Gastrocnemius medialis (tissue), 4 donors: ENCODE measurements around the gene PHACTR3. TPM values are rescaled to one million over a fixed set of nuclear protein-coding genes. Genes with fewer than 3 reads are reported as not detected.

ENCODE experiments used
- ATAC-seq, 2 donors: fragments of 150-250 bp; one replicate each; pipeline ENCODE4 v1.9.1; 2016
- DNase-seq, 2 donors: peaks; one replicate each; pipeline ENCODE4 v3.0.0-alpha.2; 2019
- H3K27ac ChIP-seq, 4 donors: fragments of 200-600 bp; sonication (generic); 1 replicate in 1 of 4; 2 replicates in 3 of 4; pipeline ENCODE4 v1.5.1; 2016 to 2018; ENCODE audit warnings: mild to moderate bottlenecking in 2 of 4, moderate library complexity in 1 of 4
- H3K27me3 ChIP-seq, 3 donors: fragments of 200-600 bp; sonication (generic) in 2 of 3; 1 replicate in 1 of 3; 2 replicates in 2 of 3; pipeline versions ENCODE4 v1.5.1 to v1.6.0; 2016 to 2019; ENCODE audit warnings: mild to moderate bottlenecking in 1 of 3, moderate library complexity in 1 of 3
- H3K36me3 ChIP-seq, 2 donors: fragments of 200-600 bp; sonication (generic) in 1 of 2; one replicate each; pipeline ENCODE4 v1.5.1; 2017 to 2018
- H3K4me1 ChIP-seq, 2 donors: fragments of 200-600 bp; sonication (generic) in 1 of 2; one replicate each; pipeline ENCODE4 v1.5.1; 2016 to 2017; ENCODE audit warnings: mild to moderate bottlenecking in 2 of 2
- H3K4me3 ChIP-seq, 4 donors: fragments of 200-600 bp; sonication (generic) in 3 of 4; 1 replicate in 1 of 4; 2 replicates in 3 of 4; pipeline ENCODE4 v1.5.1; 2016 to 2019; ENCODE audit warnings: mild to moderate bottlenecking in 2 of 4
- H3K9me3 ChIP-seq, 3 donors: fragments of 200-600 bp; sonication (generic) in 2 of 3; 1 replicate in 1 of 3; 2 replicates in 2 of 3; pipeline ENCODE4 v1.5.1; 2016 to 2019
- POLR2A ChIP-seq, 2 donors: fragments of 450-650 bp; IDR thresholded peaks; one replicate each; pipeline ENCODE4 v1.6.1; 2017; ENCODE audit warnings: antibody characterized with exemption in 2 of 2, mild to moderate bottlenecking in 2 of 2, moderate library complexity in 2 of 2
- in situ Hi-C, 4 donors: fragments of 200-750 bp; cut with MboI; loops; one replicate each; pipeline versions ENCODE4 v1.15.0 to v1.8.0; 2017; ENCODE audit warnings: low sequenced_read_pairs in 4 of 4
- intact Hi-C: fragments of 100-400 bp; cut with DNase I; formaldehyde crosslinking; loops from one replicate; pipeline ENCODE4 v1.15.1; 2023; ENCODE audit warnings: low total_unique reads
- total RNA-seq, 4 donors: library from RNA; depleted of rRNA; stranded (reverse); fragments of >200 nt; gene quantifications; one replicate each; pipeline versions ENCODE4 v1.1.0 to v1.2.3, GENCODE V29; 2016
- TF ChIP-seq, protein P1 (sequence below), 5 experiments: fragments of 450-650 bp in 3 of 5; fragments of 200-600 bp in 2 of 5; sonication (generic) in 2 of 5; IDR thresholded peaks in 4 of 5; conservative IDR thresholded peaks in 1 of 5; 1 replicate in 4 of 5; 2 replicates in 1 of 5; pipeline ENCODE4 v1.5.1; 2016 to 2019; ENCODE audit warnings: antibody characterized with exemption in 5 of 5, mild to moderate bottlenecking in 3 of 5, moderate library complexity in 3 of 5

The PHACTR3 gene
- total RNA-seq, 4 donors from 2014 or later: 0.24 to 1.1 (median 0.59) TPM; not detected in 1

DNA sequence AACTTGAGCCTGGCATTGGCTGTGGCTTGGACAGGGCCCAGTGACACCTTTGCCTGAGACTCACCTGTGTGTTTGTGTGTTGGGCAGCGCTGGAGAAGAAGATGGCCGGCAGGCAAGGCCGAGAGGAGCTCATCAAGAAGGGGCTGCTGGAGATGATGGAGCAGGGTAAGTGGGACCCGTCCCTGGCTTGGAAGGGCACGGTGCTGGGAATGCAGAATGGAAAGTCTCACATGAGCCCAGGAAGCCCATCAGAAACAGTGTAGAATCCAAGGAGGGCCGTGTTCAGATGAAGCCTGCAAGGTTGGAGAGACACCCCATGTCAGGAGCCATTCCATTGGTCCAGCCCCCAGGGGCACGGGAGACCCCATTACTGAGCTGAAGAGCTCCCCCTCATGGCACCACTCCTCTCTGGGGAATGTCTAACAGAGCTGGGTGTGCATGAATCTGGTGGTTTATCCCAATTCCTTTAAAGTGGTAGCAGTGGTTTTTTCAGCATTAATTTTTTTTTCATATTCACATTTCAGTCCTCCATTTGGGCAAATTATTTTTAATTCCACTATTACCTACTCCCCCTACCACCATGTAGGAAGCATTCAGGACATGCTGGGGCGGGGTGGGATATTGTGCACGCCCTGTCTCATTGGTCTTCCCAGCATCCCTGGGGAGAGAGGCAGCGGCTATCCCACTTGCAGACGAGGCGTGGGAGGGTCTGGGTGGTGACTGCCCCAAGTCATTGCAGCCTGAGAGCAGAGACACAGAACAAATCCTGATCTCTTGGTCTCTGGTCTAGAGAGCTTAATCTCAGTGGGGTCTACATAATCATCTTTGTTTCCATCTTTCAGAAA is 143.6 kb downstream of the PHACTR3 start:
- DNase-seq (no peak), ATAC-seq (no peak)
- peaks cover 6 to 16% (median 10%) of the 10 kb centered on the region in 3 donors for H3K27me3 ChIP-seq
- no peaks in the 10 kb centered on the region for H3K4me1 ChIP-seq
- intact Hi-C loops (no loop called here), in situ Hi-C loops (no loop called here)
- H3K9me3 ChIP-seq: no peaks in the 10 kb centered on the region
- no peak overlapping the region for H3K27ac ChIP-seq
- H3K4me3 ChIP-seq: no peak overlapping the region
- TF ChIP-seq, protein P1, sequence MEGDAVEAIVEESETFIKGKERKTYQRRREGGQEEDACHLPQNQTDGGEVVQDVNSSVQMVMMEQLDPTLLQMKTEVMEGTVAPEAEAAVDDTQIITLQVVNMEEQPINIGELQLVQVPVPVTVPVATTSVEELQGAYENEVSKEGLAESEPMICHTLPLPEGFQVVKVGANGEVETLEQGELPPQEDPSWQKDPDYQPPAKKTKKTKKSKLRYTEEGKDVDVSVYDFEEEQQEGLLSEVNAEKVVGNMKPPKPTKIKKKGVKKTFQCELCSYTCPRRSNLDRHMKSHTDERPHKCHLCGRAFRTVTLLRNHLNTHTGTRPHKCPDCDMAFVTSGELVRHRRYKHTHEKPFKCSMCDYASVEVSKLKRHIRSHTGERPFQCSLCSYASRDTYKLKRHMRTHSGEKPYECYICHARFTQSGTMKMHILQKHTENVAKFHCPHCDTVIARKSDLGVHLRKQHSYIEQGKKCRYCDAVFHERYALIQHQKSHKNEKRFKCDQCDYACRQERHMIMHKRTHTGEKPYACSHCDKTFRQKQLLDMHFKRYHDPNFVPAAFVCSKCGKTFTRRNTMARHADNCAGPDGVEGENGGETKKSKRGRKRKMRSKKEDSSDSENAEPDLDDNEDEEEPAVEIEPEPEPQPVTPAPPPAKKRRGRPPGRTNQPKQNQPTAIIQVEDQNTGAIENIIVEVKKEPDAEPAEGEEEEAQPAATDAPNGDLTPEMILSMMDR (IDR thresholded peaks at IDR 0.05 in 4 of 5, conservative IDR thresholded peaks at IDR 0.05 in 1 of 5): no peak
- TF ChIP-seq POLR2A (IDR thresholded peaks at IDR 0.05): no peak
- H3K36me3 ChIP-seq: no peaks in the 10 kb centered on the region

DNA sequence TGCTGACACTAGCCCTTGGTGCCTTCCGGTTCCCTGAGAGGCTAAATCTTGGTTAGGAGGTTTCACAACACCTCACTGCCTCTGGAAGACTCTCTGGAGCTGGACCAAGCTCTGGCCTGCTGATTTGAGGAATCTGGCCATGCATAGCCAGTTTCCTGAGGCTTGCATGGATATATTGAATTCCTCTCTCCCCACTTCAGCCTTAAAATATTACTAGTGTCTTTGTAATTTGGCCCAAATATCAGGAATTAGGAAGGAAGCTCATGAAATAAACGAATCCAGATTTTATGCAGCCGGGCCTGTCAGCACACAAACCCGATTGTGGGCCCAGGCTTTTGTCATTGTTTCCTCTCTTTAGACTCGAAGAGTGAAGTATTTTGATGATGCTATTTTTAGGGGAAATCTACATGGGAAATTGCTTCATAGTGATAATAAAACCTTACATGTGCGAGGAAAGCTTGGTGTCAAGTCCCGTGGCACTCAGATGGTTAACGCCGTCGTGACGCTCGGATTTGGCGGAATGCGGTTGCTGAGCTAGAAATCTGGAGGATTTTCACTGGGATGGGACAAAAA is 144.4 kb downstream of the PHACTR3 start:
- in situ Hi-C loops: no loop called here

DNA sequence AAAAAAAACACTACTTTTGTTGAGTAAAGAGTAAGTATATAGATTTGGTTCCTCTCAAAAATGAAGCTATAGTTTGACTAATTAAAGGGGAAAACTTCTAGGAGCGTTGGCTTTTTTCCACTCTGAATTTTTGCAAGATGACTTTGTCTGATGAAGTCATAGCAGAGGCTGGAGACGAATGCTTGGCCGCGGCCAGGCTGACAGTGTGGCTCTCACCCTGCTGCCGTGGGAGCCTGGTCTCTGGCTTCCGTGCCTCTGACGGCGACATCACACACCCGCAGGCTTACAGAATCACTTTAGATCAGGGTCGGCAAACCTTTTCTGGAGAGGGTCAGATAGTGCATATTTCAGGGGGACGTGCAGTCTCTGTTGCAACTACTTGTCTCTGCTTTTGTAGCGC is 145.0 kb downstream of the PHACTR3 start:
- Histone ChIP-seq H3K27me3 (peaks cover 10 to 16% (median 15%) of the 10 kb centered on the region in 3 donors), H3K4me1 (no peaks in the 10 kb centered on the region), H3K9me3 (no peaks in the 10 kb centered on the region), H3K4me3 (no peak overlapping the region), H3K36me3 (no peaks in the 10 kb centered on the region), H3K27ac (no peak overlapping the region)
- intact Hi-C loops: no loop called here
- no peak for DNase-seq
- in situ Hi-C loops: no loop called here
- no peak for ATAC-seq
- TF ChIP-seq, protein P1 (IDR thresholded peaks at IDR 0.05 in 4 of 5, conservative IDR thresholded peaks at IDR 0.05 in 1 of 5): no peak
- TF ChIP-seq POLR2A (IDR thresholded peaks at IDR 0.05): no peak

More for the DNA sequence above, 144.4 kb downstream of the PHACTR3 start:
- ATAC-seq (no peak), DNase-seq (no peak)
- no peaks in the 10 kb centered on the region for H3K36me3 ChIP-seq
- no peaks in the 10 kb centered on the region for H3K9me3 ChIP-seq
- no peak overlapping the region for H3K27ac ChIP-seq
- no peak overlapping the region for H3K4me3 ChIP-seq
- H3K27me3 ChIP-seq: peaks cover 10 to 16% (median 11%) of the 10 kb centered on the region in 3 donors
- TF ChIP-seq POLR2A (IDR thresholded peaks at IDR 0.05): no peak
- TF ChIP-seq, protein P1 (IDR thresholded peaks at IDR 0.05 in 4 of 5, conservative IDR thresholded peaks at IDR 0.05 in 1 of 5): no peak
- H3K4me1 ChIP-seq: no peaks in the 10 kb centered on the region
- intact Hi-C loops: no loop called here

DNA sequence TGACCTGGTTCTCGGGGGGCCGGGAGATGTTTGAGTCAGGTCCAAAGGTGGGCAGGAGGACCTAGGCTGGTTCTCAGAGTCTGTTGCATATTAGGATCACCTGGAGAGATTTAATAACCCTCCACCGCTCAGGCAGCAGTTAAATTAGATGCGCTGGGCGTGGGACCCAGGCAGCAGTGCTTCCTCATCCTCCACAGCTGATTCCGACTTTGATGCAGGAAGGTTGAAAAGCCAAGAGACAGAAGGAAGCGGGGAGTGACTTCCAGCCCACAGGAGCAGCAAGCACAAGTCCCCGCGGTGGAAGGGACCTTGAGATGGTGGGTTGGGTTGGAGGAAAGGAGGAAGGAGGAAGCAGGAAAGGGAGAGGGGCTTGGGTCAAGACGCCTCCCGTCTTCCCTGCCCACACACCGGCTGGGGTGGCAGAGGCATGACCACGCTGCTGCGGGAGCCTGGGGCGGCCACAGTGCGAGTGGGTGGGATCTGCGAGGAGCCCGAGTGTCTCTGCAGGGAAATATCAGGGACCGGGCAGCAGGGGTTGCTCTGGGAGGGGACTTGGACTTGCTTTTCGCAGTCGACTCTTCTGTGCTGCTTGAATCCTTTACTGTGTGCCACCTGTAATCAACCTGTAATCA is 146.0 kb downstream of the PHACTR3 start:
- Histone ChIP-seq H3K4me3 (no peak overlapping the region), H3K27ac (no peak overlapping the region), H3K36me3 (no peaks in the 10 kb centered on the region), H3K4me1 (no peaks in the 10 kb centered on the region), H3K9me3 (no peaks in the 10 kb centered on the region), H3K27me3 (peaks cover 10 to 16% (median 15%) of the 10 kb centered on the region in 3 donors)
- DNase-seq (no peak), ATAC-seq (no peak)
- TF ChIP-seq POLR2A (IDR thresholded peaks at IDR 0.05): no peak
- TF ChIP-seq, protein P1 (IDR thresholded peaks at IDR 0.05 in 4 of 5, conservative IDR thresholded peaks at IDR 0.05 in 1 of 5): no peak
- in situ Hi-C loops: no loop called here
- intact Hi-C loops: no loop called here
